ENCODE measurements around the gene PIK3CD. TPM values are rescaled to one million over a fixed set of nuclear protein-coding genes. Genes with fewer than 3 reads are reported as not detected.

PIK3CD gene
- total RNA-seq, 1 experiment from 2014 or later = 0.77 TPM

DNA sequence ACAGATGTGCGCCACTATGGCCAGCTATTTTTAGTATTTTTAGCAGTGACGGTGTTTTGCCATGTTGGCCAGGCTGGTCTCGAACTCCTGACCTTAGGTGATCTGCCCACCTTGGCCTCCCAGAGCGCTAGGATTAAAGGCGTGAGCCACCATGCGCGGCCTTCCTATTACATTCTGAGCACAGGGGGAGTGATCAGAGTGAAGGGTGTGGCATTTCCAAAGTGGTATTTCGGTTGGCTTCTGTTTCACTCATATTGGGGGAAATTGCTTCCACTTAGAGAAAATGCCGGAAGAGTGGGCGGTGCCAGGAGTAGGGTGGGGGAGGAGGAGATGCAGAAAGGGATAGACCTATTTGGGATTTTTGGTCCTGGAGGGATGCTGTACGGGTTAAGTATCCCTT, 4.3 kb downstream of the PIK3CD start:
- intact Hi-C loops (cut with micrococcal nuclease; ENCODE audit: unreplicated experiment) = no loop called here
- H3K4me1 Mint-ChIP-seq (ENCODE audit: low read depth, unreplicated experiment) = no peaks in the 10 kb centered on the region
- H3K9me3 ChIP-seq = no peaks in the 10 kb centered on the region
- H3K27me3 ChIP-seq (replicated peaks; ENCODE audit: control insufficient read depth, insufficient read depth, low read length) = 0 out of 2 replicates have a peak, but pooled peaks cover 2% of the 10 kb centered on the region
- CTCF ChIA-PET = no interaction called here
- TF ChIP-seq, protein P1, sequence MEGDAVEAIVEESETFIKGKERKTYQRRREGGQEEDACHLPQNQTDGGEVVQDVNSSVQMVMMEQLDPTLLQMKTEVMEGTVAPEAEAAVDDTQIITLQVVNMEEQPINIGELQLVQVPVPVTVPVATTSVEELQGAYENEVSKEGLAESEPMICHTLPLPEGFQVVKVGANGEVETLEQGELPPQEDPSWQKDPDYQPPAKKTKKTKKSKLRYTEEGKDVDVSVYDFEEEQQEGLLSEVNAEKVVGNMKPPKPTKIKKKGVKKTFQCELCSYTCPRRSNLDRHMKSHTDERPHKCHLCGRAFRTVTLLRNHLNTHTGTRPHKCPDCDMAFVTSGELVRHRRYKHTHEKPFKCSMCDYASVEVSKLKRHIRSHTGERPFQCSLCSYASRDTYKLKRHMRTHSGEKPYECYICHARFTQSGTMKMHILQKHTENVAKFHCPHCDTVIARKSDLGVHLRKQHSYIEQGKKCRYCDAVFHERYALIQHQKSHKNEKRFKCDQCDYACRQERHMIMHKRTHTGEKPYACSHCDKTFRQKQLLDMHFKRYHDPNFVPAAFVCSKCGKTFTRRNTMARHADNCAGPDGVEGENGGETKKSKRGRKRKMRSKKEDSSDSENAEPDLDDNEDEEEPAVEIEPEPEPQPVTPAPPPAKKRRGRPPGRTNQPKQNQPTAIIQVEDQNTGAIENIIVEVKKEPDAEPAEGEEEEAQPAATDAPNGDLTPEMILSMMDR (IDR thresholded peaks at IDR 0.05; ENCODE audit: insufficient read depth in 1 of 2, low read depth in 1 of 2, low read length in 1 of 2, severe bottlenecking in 1 of 2, unreplicated experiment in 1 of 2) = no peak
- no TSS peak for BruUV-seq (replicated peaks)
- H3K36me3 ChIP-seq (ENCODE audit: control insufficient read depth, insufficient read depth, low read length) = no peaks in the 10 kb centered on the region
- H3K4me1 ChIP-seq = 0 out of 2 replicates have a peak, but pooled peaks cover 7% of the 10 kb centered on the region
- no peaks in the 10 kb centered on the region for H3K9me3 Mint-ChIP-seq (ENCODE audit: unreplicated experiment)
- POLR2A ChIA-PET = no interaction called here
- no peak overlapping the region for H3K4me3 ChIP-seq (ENCODE audit: low read depth, low read length)
- no peak overlapping the region for H3K4me3 Mint-ChIP-seq (ENCODE audit: unreplicated experiment)
- H3K36me3 Mint-ChIP-seq (ENCODE audit: insufficient read depth, unreplicated experiment) = no peaks in the 10 kb centered on the region
- H3K27me3 Mint-ChIP-seq (ENCODE audit: insufficient read depth, unreplicated experiment) = peaks cover 7% of the 10 kb centered on the region
- no peak for DNase-seq
- H3K27ac Mint-ChIP-seq (ENCODE audit: unreplicated experiment) = no peak overlapping the region

DNA sequence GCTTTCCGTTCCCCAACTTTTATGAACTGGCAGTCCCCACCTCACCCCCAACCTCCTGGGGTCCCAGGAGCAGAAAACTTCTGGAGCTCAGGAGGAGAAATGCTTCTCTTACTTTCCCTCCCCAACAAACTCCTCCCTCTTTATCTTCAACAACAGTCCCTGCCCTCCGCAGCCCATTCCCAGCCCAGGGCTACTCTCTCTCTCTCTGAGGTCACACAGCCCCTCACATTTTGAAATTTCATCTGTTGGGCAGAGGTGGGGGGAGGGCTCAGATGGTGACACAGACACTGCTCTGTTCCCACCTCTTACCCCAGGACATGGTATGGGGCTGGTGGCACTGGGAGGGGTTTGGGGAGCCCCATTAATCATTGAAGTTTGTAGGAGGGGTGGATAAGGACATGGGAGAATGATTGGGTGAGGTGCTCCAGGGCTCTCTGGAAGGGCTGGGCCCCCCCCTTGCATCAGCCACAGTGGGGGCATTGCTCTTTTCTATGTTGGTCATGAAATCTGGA, 6.0 kb downstream of the PIK3CD start:
- H3K9me3 Mint-ChIP-seq (ENCODE audit: unreplicated experiment) = no peaks in the 10 kb centered on the region
- no peak for DNase-seq
- H3K4me3 ChIP-seq (ENCODE audit: low read depth, low read length) = no peak overlapping the region
- no peaks in the 10 kb centered on the region; the same call in 1 of the 2 replicates for H3K27me3 ChIP-seq (replicated peaks; ENCODE audit: control insufficient read depth, insufficient read depth, low read length)
- BruUV-seq (replicated peaks) = no TSS peak
- H3K36me3 ChIP-seq (ENCODE audit: control insufficient read depth, insufficient read depth, low read length) = no peaks in the 10 kb centered on the region
- ChIA-PET CTCF (no interaction called here), POLR2A (no interaction called here)
- H3K4me1 Mint-ChIP-seq (ENCODE audit: low read depth, unreplicated experiment) = no peaks in the 10 kb centered on the region
- intact Hi-C loops (cut with micrococcal nuclease; ENCODE audit: unreplicated experiment) = no loop called here
- no peaks in the 10 kb centered on the region for H3K36me3 Mint-ChIP-seq (ENCODE audit: insufficient read depth, unreplicated experiment)
- peaks cover 4% of the 10 kb centered on the region for H3K27me3 Mint-ChIP-seq (ENCODE audit: insufficient read depth, unreplicated experiment)
- TF ChIP-seq, protein P1 (IDR thresholded peaks at IDR 0.05; ENCODE audit: insufficient read depth in 1 of 2, low read depth in 1 of 2, low read length in 1 of 2, severe bottlenecking in 1 of 2, unreplicated experiment in 1 of 2) = no peak
- no peak overlapping the region for H3K4me3 Mint-ChIP-seq (ENCODE audit: unreplicated experiment)
- no peaks in the 10 kb centered on the region for H3K4me1 ChIP-seq
- no peaks in the 10 kb centered on the region for H3K9me3 ChIP-seq
- H3K27ac Mint-ChIP-seq (ENCODE audit: unreplicated experiment) = no peak overlapping the region

DNA sequence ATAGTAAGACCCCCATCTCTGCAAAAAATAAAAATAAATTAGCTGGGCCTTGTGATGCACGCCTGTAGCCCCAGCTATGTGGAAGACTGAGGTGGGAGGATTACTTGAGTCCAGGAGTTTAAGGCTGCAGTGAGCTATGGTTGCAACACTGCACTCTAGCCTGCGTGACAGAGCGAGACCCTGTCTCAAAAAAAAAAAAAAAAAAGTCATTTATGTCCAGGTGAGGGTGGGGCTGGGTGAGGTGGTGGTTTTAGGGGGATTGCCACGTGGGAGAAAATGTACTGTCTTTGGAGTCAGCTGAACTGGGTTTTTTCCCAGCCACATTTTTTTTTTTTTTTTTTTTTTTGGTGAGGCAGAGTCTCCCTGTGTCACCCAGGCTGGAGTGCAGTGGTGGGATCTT, 6.7 kb downstream of the PIK3CD start:
- peaks cover 4% of the 10 kb centered on the region for H3K27me3 Mint-ChIP-seq (ENCODE audit: insufficient read depth, unreplicated experiment)
- POLR2A ChIA-PET = no interaction called here
- no peaks in the 10 kb centered on the region; the same call in 1 of the 2 replicates for H3K27me3 ChIP-seq (replicated peaks; ENCODE audit: control insufficient read depth, insufficient read depth, low read length)
- no peak overlapping the region for H3K4me3 ChIP-seq (ENCODE audit: low read depth, low read length)
- no peaks in the 10 kb centered on the region for H3K36me3 Mint-ChIP-seq (ENCODE audit: insufficient read depth, unreplicated experiment)
- no peak overlapping the region for H3K27ac Mint-ChIP-seq (ENCODE audit: unreplicated experiment)
- no peaks in the 10 kb centered on the region for H3K4me1 ChIP-seq
- no peaks in the 10 kb centered on the region for H3K9me3 Mint-ChIP-seq (ENCODE audit: unreplicated experiment)
- no peaks in the 10 kb centered on the region for H3K4me1 Mint-ChIP-seq (ENCODE audit: low read depth, unreplicated experiment)
- TF ChIP-seq, protein P1 (IDR thresholded peaks at IDR 0.05; ENCODE audit: insufficient read depth in 1 of 2, low read depth in 1 of 2, low read length in 1 of 2, severe bottlenecking in 1 of 2, unreplicated experiment in 1 of 2) = no peak
- no TSS peak for BruUV-seq (replicated peaks)
- no peak for DNase-seq
- CTCF ChIA-PET = no interaction called here
- H3K4me3 Mint-ChIP-seq (ENCODE audit: unreplicated experiment) = no peak overlapping the region
- no peaks in the 10 kb centered on the region for H3K36me3 ChIP-seq (ENCODE audit: control insufficient read depth, insufficient read depth, low read length)
- H3K9me3 ChIP-seq = no peaks in the 10 kb centered on the region
- intact Hi-C loops (cut with micrococcal nuclease; ENCODE audit: unreplicated experiment) = no loop called here
